Activated CD8-positive, alpha-beta T cell treated with anti-CD3 and anti-CD28 coated beads for 36 hours (primary cell): Measurements from ENCODE around the gene RIOX2. TPM values are rescaled to one million over a fixed set of nuclear protein-coding genes. Genes with fewer than 3 reads are reported as not detected.

Source experiments
- ATAC-seq: fragments of 200-7000 bp; cut with Tn5 transposase; one replicate; pipeline ENCODE4 v1.10.0; 2021; ENCODE audit warnings: mild to moderate bottlenecking, moderate library complexity
- CTCF ChIA-PET: fragments of 350-600 bp; sonication (Branson Sonifier 250); formaldehyde crosslinking; loops from one replicate; lab custom pipeline; 2021; ENCODE audit warnings: antibody characterized with exemption; lab: Charles Lee
- POLR2A ChIA-PET: fragments of 350-600 bp; sonication (Branson Sonifier 250); formaldehyde crosslinking; loops from one replicate; lab custom pipeline; 2021; ENCODE audit warnings: antibody characterized with exemption; lab: Charles Lee
- DNase-seq: peaks from one replicate; pipeline ENCODE4 v3.0.0-alpha.2; 2020
- H3K27ac Mint-ChIP-seq: one replicate; pipeline ENCODE4 v1.8.0; 2021; ENCODE audit warnings: mild to moderate bottlenecking, mixed read lengths
- H3K27me3 Mint-ChIP-seq: one replicate; pipeline ENCODE4 v1.8.0; 2021; ENCODE audit warnings: mixed read lengths
- H3K36me3 Mint-ChIP-seq: one replicate; pipeline ENCODE4 v1.8.0; 2021; ENCODE audit warnings: low read depth, mixed read lengths
- H3K4me1 Mint-ChIP-seq: one replicate; pipeline ENCODE4 v1.8.0; 2021; ENCODE audit warnings: low read depth, mixed read lengths
- H3K4me3 Mint-ChIP-seq: one replicate; pipeline ENCODE4 v1.8.0; 2021; ENCODE audit warnings: mild to moderate bottlenecking, moderate library complexity, mixed read lengths
- H3K9me3 Mint-ChIP-seq: one replicate; pipeline ENCODE4 v1.8.0; 2021; ENCODE audit warnings: mixed read lengths
- CTCF ChIP-seq: fragments of 200-600 bp; IDR thresholded peaks from one replicate; pipeline ENCODE4 v1.8.0; 2022; ENCODE audit warnings: antibody characterized with exemption, mild to moderate bottlenecking
- intact Hi-C: fragments of 100-400 bp; cut with micrococcal nuclease; formaldehyde crosslinking; loops from one replicate; pipeline ENCODE4 v1.10.0; 2022
- total RNA-seq, 2 experiments: library from RNA; stranded (reverse); gene quantifications; one replicate each; pipeline ENCODE4 v1.2.3, GENCODE V29; 2021

The RIOX2 gene
- total RNA-seq, 2 experiments from 2014 or later: 41.2 to 43.3 TPM

- CTCF ChIA-PET: interaction anchor here (0.9 kb wide), 1 partner anchor 59 kb away, joined by 3 read pairs; no protein-coding TSS in a partner anchor
- peaks cover 60% of the 10 kb centered on the region for H3K36me3 Mint-ChIP-seq
- H3K27ac Mint-ChIP-seq: no peak overlapping the region
- ATAC-seq (no peak), DNase-seq (no peak)
- H3K9me3 Mint-ChIP-seq: no peaks in the 10 kb centered on the region
- no peaks in the 10 kb centered on the region for H3K27me3 Mint-ChIP-seq
- POLR2A ChIA-PET: no interaction called here
- no peak for TF ChIP-seq CTCF
- H3K4me1 Mint-ChIP-seq: no peaks in the 10 kb centered on the region
- intact Hi-C loops: no loop called here
- H3K4me3 Mint-ChIP-seq: no peak overlapping the region
These were observed 23.7 kb downstream of the RIOX2 start for GRCh38 chr3:97948351-97949109.

GRCh38 chr3:97942801-97943546, 29.3 kb downstream of the RIOX2 start:
- H3K4me1 Mint-ChIP-seq: peaks cover 6% of the 10 kb centered on the region
- no peaks in the 10 kb centered on the region for H3K27me3 Mint-ChIP-seq
- peak overlapping the region; percentile 46 for H3K27ac Mint-ChIP-seq
- H3K9me3 Mint-ChIP-seq: no peaks in the 10 kb centered on the region
- peaks cover 29% of the 10 kb centered on the region for H3K36me3 Mint-ChIP-seq
- POLR2A ChIA-PET: interaction anchor here (1.0 to 1.7 kb wide), 2 partner anchors 9 to 120 kb away, joined by 4 read pairs; no protein-coding TSS in a partner anchor
- H3K4me3 Mint-ChIP-seq: no peak overlapping the region
- CTCF ChIA-PET: interaction anchor here (0.9 to 2.3 kb wide), 4 partner anchors 70 to 130 kb away, joined by 3 to 10 read pairs (median 4); no protein-coding TSS in a partner anchor
- DNase-seq (no peak), ATAC-seq (peak; percentile 42)
- no peak for TF ChIP-seq CTCF
- intact Hi-C loops: no loop called here

GRCh38 chr3:97940034-97940433, 32.2 kb downstream of the RIOX2 start:
- H3K4me1 Mint-ChIP-seq: peaks cover 14% of the 10 kb centered on the region
- H3K27ac Mint-ChIP-seq: no peak overlapping the region
- H3K4me3 Mint-ChIP-seq: no peak overlapping the region
- ChIA-PET CTCF (interaction anchor here (0.9 to 1.7 kb wide), 3 partner anchors 11 to 152 kb away, joined by 4 to 5 read pairs (median 4); no protein-coding TSS in a partner anchor), POLR2A (no interaction called here)
- H3K27me3 Mint-ChIP-seq: no peaks in the 10 kb centered on the region
- DNase-seq: no peak
- no peaks in the 10 kb centered on the region for H3K9me3 Mint-ChIP-seq
- ATAC-seq: no peak
- TF ChIP-seq CTCF: no peak
- intact Hi-C loops: no loop called here
- peaks cover 25% of the 10 kb centered on the region for H3K36me3 Mint-ChIP-seq

GRCh38 chr3:97939401-97939800, 32.8 kb downstream of the RIOX2 start:
- no peaks in the 10 kb centered on the region for H3K27me3 Mint-ChIP-seq
- intact Hi-C loops: no loop called here
- H3K36me3 Mint-ChIP-seq: peaks cover 23% of the 10 kb centered on the region

More at GRCh38 chr3:97939401-97939800, 32.8 kb downstream of the RIOX2 start:
- Mint-ChIP-seq H3K4me1 (peaks cover 17% of the 10 kb centered on the region), H3K9me3 (no peaks in the 10 kb centered on the region), H3K4me3 (no peak overlapping the region), H3K27ac (no peak overlapping the region)
- no peak for TF ChIP-seq CTCF
- CTCF ChIA-PET: interaction anchor here (0.7 to 1.7 kb wide), 3 partner anchors 26 to 83 kb away, joined by 3 to 4 read pairs (median 3); no protein-coding TSS in a partner anchor
- DNase-seq (no peak), ATAC-seq (no peak)
- POLR2A ChIA-PET: no interaction called here
